ENCODE results near the gene CRTC3.
A peak's percentile ranks its signal among the peaks of the same experiment; 100 is the strongest.
"Not testable (repeated sequence)": the region's sequence is repeated elsewhere in the genome, so short reads cannot be mapped to it uniquely, and the experiment has no call there.

The CRTC3 gene, protein sequence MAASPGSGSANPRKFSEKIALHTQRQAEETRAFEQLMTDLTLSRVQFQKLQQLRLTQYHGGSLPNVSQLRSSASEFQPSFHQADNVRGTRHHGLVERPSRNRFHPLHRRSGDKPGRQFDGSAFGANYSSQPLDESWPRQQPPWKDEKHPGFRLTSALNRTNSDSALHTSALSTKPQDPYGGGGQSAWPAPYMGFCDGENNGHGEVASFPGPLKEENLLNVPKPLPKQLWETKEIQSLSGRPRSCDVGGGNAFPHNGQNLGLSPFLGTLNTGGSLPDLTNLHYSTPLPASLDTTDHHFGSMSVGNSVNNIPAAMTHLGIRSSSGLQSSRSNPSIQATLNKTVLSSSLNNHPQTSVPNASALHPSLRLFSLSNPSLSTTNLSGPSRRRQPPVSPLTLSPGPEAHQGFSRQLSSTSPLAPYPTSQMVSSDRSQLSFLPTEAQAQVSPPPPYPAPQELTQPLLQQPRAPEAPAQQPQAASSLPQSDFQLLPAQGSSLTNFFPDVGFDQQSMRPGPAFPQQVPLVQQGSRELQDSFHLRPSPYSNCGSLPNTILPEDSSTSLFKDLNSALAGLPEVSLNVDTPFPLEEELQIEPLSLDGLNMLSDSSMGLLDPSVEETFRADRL

DNA sequence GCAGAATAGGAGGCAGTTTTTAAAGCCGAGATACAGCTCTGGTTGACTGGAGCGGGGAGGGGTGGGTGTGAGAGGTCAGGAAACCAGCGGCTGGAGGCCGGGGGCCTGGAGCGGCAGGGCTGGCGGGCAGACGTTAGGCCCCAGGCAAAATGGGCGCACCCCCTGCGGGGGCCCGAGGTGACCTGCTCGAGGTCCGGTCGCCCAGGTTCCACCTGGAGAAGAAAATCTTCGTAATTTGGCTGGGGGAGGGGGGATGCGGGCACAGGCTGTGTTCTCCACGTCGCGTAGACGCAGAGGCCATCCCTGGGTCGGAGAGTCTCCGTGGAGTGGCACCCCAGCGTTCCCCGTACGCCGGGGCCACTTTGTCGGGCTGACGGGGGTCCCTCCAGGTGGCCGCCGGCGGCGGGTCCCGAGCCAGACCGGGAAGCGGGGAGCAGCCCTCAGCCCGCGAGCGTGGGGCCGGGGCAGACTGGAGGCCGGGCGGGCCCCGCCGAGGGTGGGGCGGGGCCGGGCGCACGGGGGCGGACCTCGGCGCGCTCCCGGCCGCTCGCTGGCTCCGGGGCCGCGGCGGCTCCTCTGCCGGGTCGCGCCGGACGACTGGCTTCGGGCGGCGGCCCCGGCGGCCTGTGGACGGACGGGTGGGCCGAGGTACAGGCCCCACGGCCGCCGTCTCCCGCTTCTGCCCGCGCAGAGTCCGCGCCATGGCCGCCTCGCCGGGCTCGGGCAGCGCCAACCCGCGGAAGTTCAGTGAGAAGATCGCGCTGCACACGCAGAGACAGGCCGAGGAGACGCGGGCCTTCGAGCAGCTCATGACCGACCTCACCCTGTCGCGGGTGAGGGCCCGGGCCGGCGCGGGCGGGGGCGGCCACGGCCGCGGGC lies at the start of gene CRTC3:
CRTC3 (plus strand) TSS at position 553 of the 879 bp plus-strand sequence; CDS start at position 702, 149 bp downstream.
- peak; percentile 66 for DNase-seq

- DNase-seq, result peak; percentile 33
Measured at GRCh38 chr15:90481023-90481422, 48.7 kb upstream of the CRTC3 start.

DNA sequence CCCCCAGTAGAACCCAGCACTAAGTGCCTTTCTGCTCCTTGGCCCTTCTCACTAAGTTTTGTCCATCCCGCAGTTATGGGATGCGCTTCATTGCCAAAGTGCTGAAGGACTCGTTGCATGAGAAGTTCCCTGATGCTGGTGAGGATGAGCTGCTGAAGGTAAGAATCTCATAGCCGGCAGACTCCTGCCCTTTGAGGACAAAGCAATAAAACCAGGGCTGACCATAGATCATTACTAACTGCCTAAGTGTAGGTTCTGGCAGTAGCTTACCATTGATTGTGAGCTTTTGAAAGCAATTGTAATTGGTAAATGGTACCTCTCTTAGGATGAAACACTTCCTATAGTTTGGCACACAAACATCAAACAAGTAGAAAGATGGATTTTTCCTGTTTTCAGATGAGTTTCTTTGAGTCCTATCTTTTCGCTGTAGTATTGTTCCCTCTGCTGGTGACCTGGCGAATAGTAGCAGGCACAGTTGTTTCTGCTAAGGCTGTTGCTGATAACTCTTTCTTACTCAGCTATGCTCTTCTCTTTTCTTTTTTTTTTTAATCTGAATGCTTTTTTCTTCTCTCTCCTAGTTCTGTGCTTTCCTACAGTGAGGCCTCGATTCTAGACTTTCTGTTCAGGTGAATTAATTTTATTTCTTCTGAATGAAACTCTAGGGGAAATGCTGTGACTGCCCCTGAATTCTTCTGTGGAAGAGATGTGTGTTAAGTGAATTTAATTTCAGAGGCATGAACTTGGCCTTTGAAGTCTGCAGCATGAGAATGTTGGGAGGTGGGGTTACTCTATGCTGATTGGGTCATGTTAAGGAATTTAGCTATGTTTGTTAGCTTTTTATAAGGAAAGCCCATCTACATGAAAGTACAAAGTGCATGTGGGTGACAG lies 47.4 kb upstream of the CRTC3 start:
- peak; percentile 55 for DNase-seq

GRCh38 chr15:90483012-90483307 lies 46.8 kb upstream of the CRTC3 start:
- no peak for DNase-seq

GRCh38 chr15:90483637-90484036 lies 46.1 kb upstream of the CRTC3 start:
- no peak for DNase-seq

GRCh38 chr15:90487186-90487585 lies 42.5 kb upstream of the CRTC3 start:
- no peak for DNase-seq

DNA sequence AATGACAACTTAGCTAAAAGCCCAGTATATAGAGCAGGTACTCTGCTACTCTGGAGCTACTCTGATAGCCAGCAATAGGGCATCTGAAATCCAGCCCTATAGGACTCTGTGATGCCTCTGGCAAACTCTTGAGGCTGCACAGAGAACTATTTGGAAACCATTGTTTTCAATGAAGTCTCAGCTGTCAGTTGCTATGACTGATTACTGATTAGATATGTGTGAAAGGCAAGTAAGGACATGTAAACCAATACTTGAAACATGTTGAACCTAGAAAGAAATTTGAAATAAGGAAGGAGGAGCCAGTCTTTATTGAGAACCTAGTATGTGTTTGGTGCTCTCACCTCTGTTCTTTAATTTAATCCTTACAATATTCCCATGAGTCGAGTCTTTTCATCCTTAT lies 40.2 kb upstream of the CRTC3 start:
- no peak for DNase-seq

- DNase-seq, result no peak
Measured at GRCh38 chr15:90489944-90490343, 39.8 kb upstream of the CRTC3 start.

DNA sequence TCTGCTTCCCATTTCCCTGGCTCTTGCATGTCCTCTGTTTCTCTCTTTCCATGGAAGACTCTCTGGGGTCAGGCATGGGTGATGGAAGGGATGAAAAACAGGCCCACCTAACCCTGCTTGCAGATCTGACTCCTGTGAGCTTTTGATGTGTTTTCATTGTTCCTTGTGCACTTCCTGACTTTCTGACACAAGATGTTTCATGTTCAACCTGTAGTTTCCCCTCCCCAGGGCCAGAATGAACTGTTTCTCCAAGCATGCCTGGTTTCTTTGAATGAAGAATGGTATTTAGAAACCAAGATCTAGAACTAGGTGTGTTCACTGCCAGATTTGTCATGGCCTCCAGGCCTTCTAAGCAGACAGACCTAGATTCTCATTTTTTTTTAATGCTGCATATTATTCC lies 36.1 kb upstream of the CRTC3 start:
- no peak for DNase-seq

GRCh38 chr15:90495067-90495466 lies 34.7 kb upstream of the CRTC3 start:
- DNase-seq, result no peak

GRCh38 chr15:90496791-90497190 lies 32.9 kb upstream of the CRTC3 start:
- no peak for DNase-seq

DNA sequence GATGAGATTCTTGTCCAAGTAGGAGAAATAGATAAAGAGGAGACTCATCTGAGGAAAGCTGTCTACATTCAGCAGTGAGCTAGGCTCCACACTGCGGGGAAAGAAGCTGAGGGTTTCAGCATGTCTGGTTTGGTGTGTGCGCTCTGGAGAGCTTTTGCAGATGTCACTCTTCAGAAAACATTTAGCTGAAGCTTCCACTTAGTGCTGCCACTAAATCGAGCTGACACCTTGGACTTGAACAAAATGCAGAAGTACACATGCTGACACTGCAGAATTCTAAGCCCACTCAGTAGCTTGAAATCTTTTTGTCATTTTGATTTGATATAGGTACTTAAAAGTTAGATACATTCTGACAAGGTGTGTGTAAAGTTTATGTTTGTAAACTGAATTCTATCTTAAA lies 32.3 kb upstream of the CRTC3 start:
- DNase-seq, result no peak

DNA sequence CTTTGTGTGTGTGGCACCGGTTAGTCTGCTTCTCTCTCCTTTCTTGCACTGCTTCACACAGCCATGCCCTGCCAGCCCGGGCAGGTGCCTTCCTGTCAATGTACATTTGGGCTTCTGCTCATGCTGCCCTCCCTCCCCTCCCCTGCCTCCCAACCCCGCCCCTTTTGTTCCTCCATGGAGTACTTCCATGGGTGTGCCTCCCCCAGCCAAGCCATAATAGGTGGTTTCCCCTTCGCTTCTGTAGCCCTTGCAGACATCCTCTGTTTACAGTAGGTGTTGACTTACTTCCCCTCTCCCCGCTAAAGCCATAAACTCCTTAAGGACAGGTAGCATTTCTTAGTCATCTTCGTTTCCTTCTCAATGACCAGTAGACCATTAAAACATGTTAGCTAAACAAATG lies 31.8 kb upstream of the CRTC3 start:
- DNase-seq, result no peak

- DNase-seq, result no peak
Measured at GRCh38 chr15:90500171-90500570, 29.6 kb upstream of the CRTC3 start.

DNA sequence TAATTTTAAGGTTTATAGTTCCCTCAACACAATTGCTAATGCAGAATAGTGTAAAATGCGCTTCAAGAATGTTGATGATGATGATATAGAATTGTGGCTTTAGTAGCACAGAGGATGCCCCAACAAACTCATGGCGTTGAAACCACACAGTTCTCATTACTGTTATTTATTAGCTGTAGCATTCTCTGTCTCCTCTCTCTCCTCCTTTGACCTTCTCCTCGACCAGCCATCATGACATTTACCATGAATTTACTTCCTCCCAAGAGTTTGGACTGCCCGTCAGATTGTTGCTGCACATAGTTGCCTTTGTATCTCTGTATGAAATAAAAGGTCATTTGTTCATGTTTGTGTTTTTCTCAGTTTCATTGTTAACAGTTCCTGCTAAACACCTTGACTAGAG lies 27.8 kb upstream of the CRTC3 start:
- no peak for DNase-seq

- not testable (repeated sequence) for DNase-seq
Measured at GRCh38 chr15:90510781-90511180, 18.9 kb upstream of the CRTC3 start.

- DNase-seq, result peak; percentile 20
Measured at GRCh38 chr15:90511211-90511618, 18.5 kb upstream of the CRTC3 start.

GRCh38 chr15:90512276-90512675 lies 17.4 kb upstream of the CRTC3 start:
- no peak for DNase-seq

DNA sequence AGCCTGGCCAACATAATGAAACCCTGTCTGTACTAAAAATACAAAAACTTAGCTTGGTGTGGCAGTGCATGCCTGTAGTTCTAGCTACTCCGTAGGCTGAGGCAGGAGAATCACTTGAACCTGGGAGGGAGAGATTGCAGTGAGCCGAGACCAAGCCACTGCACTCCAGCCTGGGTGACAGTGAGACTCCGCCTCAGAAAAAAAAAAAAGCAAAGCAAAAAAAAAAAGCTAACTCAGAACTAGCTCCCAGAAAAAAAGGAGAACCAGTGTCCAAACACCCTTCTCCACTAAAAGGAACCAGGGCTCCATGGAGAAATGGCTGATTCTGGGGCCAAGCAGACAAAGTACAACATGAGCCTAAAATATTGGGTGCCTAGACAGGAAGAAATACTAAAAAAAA lies 16.7 kb upstream of the CRTC3 start:
- no peak for DNase-seq

- no peak for DNase-seq
Measured at GRCh38 chr15:90513448-90513847, 16.3 kb upstream of the CRTC3 start.

GRCh38 chr15:90513893-90514292 lies 15.8 kb upstream of the CRTC3 start:
- DNase-seq, result not testable (repeated sequence)

DNA sequence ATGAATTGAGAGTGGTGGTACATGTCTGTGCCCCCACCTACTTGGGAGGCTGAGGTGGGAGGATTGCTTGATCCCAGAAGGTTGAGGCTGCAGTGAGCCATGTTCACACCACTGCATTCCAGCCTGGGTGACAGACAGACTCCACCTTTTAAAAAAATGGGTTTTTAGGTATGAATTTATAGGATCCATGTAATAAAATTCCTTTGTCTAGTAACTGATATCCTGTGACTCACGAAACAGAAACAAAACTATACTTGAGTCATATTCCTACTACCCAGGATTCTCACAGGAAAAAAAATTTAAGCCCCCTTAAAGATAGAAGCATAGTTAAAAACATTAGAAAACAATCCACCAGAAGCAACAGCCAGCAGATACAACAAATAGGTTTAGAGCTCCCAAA lies 10.0 kb upstream of the CRTC3 start:
- no peak for DNase-seq

DNA sequence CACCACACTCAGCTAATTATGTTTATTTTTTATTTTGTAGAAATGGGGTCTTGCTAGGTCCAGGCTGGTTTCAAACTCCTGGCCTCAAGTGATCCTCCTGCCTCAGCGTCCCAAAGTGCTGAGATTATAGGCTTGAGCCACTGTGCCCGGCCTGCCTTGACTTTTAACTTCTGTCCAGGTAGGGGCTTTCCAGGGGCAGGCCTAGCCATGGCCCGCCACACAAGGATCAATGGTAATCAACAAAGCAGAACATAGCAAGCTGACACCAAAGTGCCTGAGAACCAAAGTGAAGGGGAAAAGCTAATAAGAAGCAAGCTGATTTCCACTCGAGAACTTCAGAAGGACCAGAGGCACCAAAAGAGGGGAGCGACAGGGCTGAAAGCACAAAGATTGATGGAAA lies 9.4 kb upstream of the CRTC3 start:
- no peak for DNase-seq
